Esophagus squamous epithelium (tissue), 5 donors: Measurements from ENCODE around the gene TFG. TPM values are rescaled to one million over a fixed set of nuclear protein-coding genes. Genes with fewer than 3 reads are reported as not detected.

ENCODE experiments used
- DNase-seq: peaks from one replicate; lab custom pipeline; 2025; lab: John Stamatoyannopoulos, UW
- H3K27ac ChIP-seq, 4 donors: fragments of 200-600 bp; sonication (generic); one replicate each; pipeline ENCODE4 v1.5.1; 2016 to 2019; ENCODE audit warnings: mild to moderate bottlenecking in 1 of 4
- H3K27me3 ChIP-seq, 4 donors: fragments of 200-600 bp; sonication (generic); 1 replicate in 3 of 4; 2 replicates in 1 of 4; pipeline versions ENCODE4 v1.5.1 to v1.6.0; 2017 to 2021; ENCODE audit warnings: antibody characterized with exemption in 1 of 4
- H3K36me3 ChIP-seq, 3 donors: fragments of 200-600 bp; sonication (generic); one replicate each; pipeline ENCODE4 v1.5.1; 2016 to 2019
- H3K4me1 ChIP-seq, 3 donors: fragments of 200-600 bp; sonication (generic); one replicate each; pipeline ENCODE4 v1.5.1; 2017 to 2019
- H3K4me3 ChIP-seq, 4 donors: fragments of 200-600 bp; sonication (generic); 1 replicate in 3 of 4; 2 replicates in 1 of 4; pipeline ENCODE4 v1.5.1; 2016 to 2019; ENCODE audit warnings: mild to moderate bottlenecking in 2 of 4, moderate library complexity in 1 of 4
- H3K9me3 ChIP-seq, 3 donors: fragments of 200-600 bp; sonication (generic); one replicate each; pipeline ENCODE4 v1.5.1; 2016 to 2019
- CTCF ChIP-seq, 6 experiments: fragments of 450-650 bp in 4 of 6; fragments of 200-600 bp in 2 of 6; sonication (generic) in 2 of 6; IDR thresholded peaks; one replicate each; pipeline ENCODE4 v1.5.1; 2016 to 2019; ENCODE audit warnings: antibody characterized with exemption in 6 of 6, mild to moderate bottlenecking in 4 of 6, moderate library complexity in 4 of 6
- POLR2A ChIP-seq, 4 donors: fragments of 450-650 bp; IDR thresholded peaks; one replicate each; pipeline ENCODE4 v1.6.1; 2017; ENCODE audit warnings: antibody characterized with exemption in 4 of 4, mild to moderate bottlenecking in 4 of 4, moderate library complexity in 3 of 4
- WGBS, 2 donors: methylation state at CpG; one replicate each; pipeline ENCODE4 v1.1.5; 2018; 5-methylcytosine and 5-hydroxymethylcytosine counted together
- intact Hi-C: fragments of 100-400 bp; cut with DNase I; formaldehyde crosslinking; loops from one replicate; pipeline ENCODE4 v1.15.0; 2022
- total RNA-seq, 4 donors: library from RNA; depleted of rRNA; stranded (reverse); fragments of >200 nt; gene quantifications; one replicate each; pipeline ENCODE4 v1.1.0, GENCODE V29; 2016
- donor health status: DM: yes; HTN: yes; CAD: no.

The TFG gene
- total RNA-seq, 4 donors from 2014 or later, result 76.7 to 133 (median 91.8) TPM

DNA sequence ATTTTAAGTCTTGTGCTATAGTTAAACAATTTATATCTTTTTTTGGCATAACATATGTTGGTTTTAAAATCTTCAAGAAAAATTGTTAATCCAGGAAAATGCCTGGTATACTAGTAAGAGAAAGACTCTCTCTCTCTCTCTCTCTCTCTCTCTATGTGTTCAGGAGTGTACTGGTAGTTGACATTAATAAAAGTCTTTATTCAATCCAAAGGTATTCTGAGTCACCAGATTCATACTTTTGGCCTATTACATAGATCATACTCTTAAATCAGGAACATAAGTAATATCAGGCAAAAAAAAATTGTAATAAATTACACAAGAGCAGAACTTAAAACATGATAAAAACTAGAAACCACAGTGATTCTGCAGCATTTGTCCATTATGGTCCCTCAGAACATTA lies 70.2 kb downstream of the TFG start:
- intact Hi-C loops, result no loop called here
- DNase-seq, result no peak
- no peak for TF ChIP-seq POLR2A (IDR thresholded peaks at IDR 0.05)
- TF ChIP-seq CTCF (IDR thresholded peaks at IDR 0.05), result no peak
- H3K9me3 ChIP-seq, result no peaks in the 10 kb centered on the region
- H3K4me1 ChIP-seq, result peaks cover 0 to 24% (median 7%) of the 10 kb centered on the region in 3 donors
- no peak overlapping the region for H3K27ac ChIP-seq
- H3K27me3 ChIP-seq, result no peaks in the 10 kb centered on the region
- no peaks in the 10 kb centered on the region for H3K36me3 ChIP-seq
- H3K4me3 ChIP-seq, result no peak overlapping the region

- Histone ChIP-seq H3K4me1 (peaks cover 0 to 24% (median 7%) of the 10 kb centered on the region in 3 donors), H3K27ac (no peak overlapping the region), H3K27me3 (no peaks in the 10 kb centered on the region), H3K36me3 (no peaks in the 10 kb centered on the region), H3K4me3 (no peak overlapping the region), H3K9me3 (peaks cover 0 to 2% (median 1%) of the 10 kb centered on the region in 3 donors)
- TF ChIP-seq CTCF (IDR thresholded peaks at IDR 0.05) (no peak), POLR2A (IDR thresholded peaks at IDR 0.05) (no peak)
- WGBS, 2 donors, result 74 to 86% methylated on average over 2 of the region's 2 CpGs
- DNase-seq, result no peak
- intact Hi-C loops, result no loop called here
Measured at GRCh38 chr3:100780071-100780622, 70.9 kb downstream of the TFG start.

- 84 to 94% methylated on average over 2 of the region's 2 CpGs for WGBS, 2 donors
- no peak overlapping the region for H3K4me3 ChIP-seq
Measured at GRCh38 chr3:100781301-100781700, 72.0 kb downstream of the TFG start.

DNA sequence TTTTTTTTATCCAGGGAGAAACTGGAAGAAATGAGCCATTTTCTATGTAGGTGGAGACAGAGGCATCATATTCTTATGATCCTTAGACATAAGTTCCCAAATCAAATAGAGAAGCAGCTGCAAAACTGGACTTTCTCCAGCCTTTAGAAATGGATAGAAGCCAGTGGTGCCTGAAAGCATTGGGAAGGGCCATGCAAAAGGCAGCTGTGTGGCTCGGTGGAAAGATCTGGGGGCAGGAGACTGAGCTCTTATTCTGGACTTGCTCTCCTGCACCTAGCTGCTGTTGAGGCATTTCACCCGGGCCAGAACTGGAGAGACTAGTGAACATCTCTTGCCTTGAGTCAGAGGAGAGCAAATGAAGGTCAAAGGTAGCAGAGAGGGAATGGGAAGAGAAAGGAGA lies 73.1 kb downstream of the TFG start:
- peaks cover 0 to 16% (median 7%) of the 10 kb centered on the region in 3 donors for H3K4me1 ChIP-seq
- no peak overlapping the region for H3K27ac ChIP-seq
- TF ChIP-seq CTCF (IDR thresholded peaks at IDR 0.05), result no peak
- no peak for TF ChIP-seq POLR2A (IDR thresholded peaks at IDR 0.05)
- WGBS, 2 donors, result 19 to 43% methylated on average over 2 of the region's 2 CpGs
- intact Hi-C loops, result no loop called here
- H3K9me3 ChIP-seq, result peaks cover 0 to 13% (median 11%) of the 10 kb centered on the region in 3 donors
- no peaks in the 10 kb centered on the region for H3K27me3 ChIP-seq
- peaks cover 0 to 6% (median 0%) of the 10 kb centered on the region in 3 donors for H3K36me3 ChIP-seq
- DNase-seq, result no peak
- H3K4me3 ChIP-seq, result no peak overlapping the region

More at GRCh38 chr3:100781301-100781700, 72.0 kb downstream of the TFG start:
- Histone ChIP-seq H3K4me1 (peaks cover 0 to 24% (median 7%) of the 10 kb centered on the region in 3 donors), H3K27ac (no peak overlapping the region), H3K9me3 (peaks cover 0 to 13% (median 11%) of the 10 kb centered on the region in 3 donors), H3K27me3 (no peaks in the 10 kb centered on the region), H3K36me3 (peaks cover 0 to 6% (median 0%) of the 10 kb centered on the region in 3 donors)
- DNase-seq, result no peak
- intact Hi-C loops, result no loop called here
- no peak for TF ChIP-seq CTCF (IDR thresholded peaks at IDR 0.05)
- no peak for TF ChIP-seq POLR2A (IDR thresholded peaks at IDR 0.05)

DNA sequence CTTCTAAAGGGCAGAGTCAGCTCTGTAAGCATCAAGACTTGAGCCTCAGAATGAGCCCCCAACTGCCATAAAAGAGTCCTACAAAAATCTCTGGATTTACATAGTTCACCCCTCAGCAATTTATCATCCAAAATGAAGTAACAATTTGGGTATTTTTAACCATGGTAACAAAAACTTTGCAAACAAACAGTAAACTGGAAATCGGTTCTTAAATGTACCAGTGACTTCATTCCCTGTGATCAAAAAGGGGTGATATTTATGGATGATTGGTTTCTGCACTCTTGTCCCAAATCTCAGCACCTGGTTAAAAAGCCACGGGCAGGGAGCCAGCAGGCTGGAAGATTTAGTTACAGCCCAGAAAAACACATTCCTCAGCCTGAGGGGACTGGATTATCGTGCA lies 73.6 kb downstream of the TFG start:
- peaks cover 0 to 13% (median 11%) of the 10 kb centered on the region in 3 donors for H3K9me3 ChIP-seq
- H3K4me3 ChIP-seq, result no peak overlapping the region
- H3K27ac ChIP-seq, result peak overlapping the region in 2 of 4 donors; percentile 2 to 11
- no peak for TF ChIP-seq CTCF (IDR thresholded peaks at IDR 0.05)
- TF ChIP-seq POLR2A (IDR thresholded peaks at IDR 0.05), result no peak
- 9 to 18% methylated on average over 3 of the region's 3 CpGs for WGBS, 2 donors
- H3K4me1 ChIP-seq, result peaks cover 0 to 15% (median 7%) of the 10 kb centered on the region in 3 donors
- no peaks in the 10 kb centered on the region for H3K27me3 ChIP-seq
- intact Hi-C loops, result no loop called here
- H3K36me3 ChIP-seq, result peaks cover 0 to 6% (median 0%) of the 10 kb centered on the region in 3 donors
- DNase-seq, result no peak
